ENCODE results near the gene ARL4C. TPM values are rescaled to one million over a fixed set of nuclear protein-coding genes. Genes with fewer than 3 reads are reported as not detected.

The ARL4C gene
- total and polyA plus RNA-seq, 4 donors = 1.4 to 2.8 (median 2.1) TPM

DNA sequence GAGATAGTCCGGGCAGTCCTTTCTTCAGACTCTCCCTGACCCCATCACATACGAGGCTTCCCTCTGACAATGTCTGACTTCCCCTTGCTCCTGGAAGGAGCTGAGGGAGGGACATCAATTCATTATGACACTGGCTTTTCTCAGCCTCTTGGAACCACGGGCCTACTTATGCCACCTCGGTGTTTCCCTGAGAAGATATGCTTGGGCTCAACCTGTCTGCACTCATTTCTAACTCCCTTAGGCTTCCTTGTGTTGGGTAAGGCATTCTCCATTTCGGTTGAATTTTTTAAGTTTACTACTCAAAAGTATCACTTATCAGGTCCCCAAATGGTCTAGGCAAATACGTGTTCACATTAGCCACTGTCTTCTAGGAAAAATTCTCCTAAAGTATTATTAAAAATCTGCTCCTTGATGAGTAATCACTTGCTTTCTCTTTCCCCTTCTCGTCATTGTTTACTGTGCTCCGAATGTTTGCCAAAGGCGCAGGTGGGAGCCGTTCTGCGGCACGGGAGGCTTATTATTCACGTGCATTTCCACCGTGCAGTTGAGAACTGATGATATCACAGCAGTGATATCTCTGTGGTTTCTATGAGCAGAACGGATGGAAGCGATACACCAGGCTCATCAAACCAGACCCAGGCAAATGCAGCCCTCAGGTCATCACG is 33.1 kb downstream of the ARL4C start (continued):
- TF ChIP-seq, protein P1, sequence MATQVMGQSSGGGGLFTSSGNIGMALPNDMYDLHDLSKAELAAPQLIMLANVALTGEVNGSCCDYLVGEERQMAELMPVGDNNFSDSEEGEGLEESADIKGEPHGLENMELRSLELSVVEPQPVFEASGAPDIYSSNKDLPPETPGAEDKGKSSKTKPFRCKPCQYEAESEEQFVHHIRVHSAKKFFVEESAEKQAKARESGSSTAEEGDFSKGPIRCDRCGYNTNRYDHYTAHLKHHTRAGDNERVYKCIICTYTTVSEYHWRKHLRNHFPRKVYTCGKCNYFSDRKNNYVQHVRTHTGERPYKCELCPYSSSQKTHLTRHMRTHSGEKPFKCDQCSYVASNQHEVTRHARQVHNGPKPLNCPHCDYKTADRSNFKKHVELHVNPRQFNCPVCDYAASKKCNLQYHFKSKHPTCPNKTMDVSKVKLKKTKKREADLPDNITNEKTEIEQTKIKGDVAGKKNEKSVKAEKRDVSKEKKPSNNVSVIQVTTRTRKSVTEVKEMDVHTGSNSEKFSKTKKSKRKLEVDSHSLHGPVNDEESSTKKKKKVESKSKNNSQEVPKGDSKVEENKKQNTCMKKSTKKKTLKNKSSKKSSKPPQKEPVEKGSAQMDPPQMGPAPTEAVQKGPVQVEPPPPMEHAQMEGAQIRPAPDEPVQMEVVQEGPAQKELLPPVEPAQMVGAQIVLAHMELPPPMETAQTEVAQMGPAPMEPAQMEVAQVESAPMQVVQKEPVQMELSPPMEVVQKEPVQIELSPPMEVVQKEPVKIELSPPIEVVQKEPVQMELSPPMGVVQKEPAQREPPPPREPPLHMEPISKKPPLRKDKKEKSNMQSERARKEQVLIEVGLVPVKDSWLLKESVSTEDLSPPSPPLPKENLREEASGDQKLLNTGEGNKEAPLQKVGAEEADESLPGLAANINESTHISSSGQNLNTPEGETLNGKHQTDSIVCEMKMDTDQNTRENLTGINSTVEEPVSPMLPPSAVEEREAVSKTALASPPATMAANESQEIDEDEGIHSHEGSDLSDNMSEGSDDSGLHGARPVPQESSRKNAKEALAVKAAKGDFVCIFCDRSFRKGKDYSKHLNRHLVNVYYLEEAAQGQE (IDR thresholded peaks at IDR 0.05) = no peak
- TF ChIP-seq FOXA2 (IDR thresholded peaks at IDR 0.05) (no peak), HNF4G (IDR thresholded peaks at IDR 0.05) (no peak), HNF4A (conservative IDR thresholded peaks at IDR 0.05) (no peak)
- TF ChIP-seq, protein P2, sequence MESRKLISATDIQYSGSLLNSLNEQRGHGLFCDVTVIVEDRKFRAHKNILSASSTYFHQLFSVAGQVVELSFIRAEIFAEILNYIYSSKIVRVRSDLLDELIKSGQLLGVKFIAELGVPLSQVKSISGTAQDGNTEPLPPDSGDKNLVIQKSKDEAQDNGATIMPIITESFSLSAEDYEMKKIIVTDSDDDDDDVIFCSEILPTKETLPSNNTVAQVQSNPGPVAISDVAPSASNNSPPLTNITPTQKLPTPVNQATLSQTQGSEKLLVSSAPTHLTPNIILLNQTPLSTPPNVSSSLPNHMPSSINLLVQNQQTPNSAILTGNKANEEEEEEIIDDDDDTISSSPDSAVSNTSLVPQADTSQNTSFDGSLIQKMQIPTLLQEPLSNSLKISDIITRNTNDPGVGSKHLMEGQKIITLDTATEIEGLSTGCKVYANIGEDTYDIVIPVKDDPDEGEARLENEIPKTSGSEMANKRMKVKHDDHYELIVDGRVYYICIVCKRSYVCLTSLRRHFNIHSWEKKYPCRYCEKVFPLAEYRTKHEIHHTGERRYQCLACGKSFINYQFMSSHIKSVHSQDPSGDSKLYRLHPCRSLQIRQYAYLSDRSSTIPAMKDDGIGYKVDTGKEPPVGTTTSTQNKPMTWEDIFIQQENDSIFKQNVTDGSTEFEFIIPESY (IDR thresholded peaks at IDR 0.05) = no peak

DNA sequence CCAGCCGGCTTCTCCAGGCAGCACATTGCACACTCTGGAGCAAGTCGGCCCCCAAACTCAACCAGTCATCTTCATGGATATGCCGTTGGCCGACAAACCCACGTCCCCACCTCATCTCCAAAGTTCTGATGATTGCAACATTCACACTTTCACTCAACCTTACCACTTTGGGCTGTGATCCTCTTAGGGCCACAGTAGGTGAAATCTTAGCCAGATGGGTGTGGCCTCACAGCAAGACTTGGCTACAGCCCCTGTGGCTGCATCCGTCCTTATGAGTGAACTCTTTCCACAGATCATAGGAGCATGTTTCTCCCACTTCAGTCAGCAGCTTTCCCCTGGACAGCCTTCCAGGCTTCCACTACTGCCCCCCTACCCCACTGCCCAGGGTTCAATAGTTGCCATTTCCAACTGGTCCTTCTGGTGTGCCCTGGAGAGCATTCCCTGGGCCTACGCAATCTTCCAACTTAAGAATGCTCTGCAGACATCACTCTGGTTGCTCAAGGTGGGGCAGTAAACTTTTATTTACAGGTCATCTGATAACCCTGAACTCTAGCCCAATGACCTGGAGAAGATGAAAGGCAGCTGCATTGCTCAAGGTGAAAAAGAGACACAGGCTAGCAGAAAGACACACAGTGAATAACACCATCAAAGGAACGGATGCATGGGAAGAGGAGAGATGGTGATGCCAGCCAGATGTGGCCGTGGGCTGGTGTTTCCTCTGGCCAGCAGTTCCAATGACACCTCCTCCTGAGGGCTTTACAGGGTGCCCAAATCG is 34.5 kb downstream of the ARL4C start:
- Histone ChIP-seq H3K36me3 (ENCODE audit: control insufficient read depth in 4 of 4, insufficient read depth in 3 of 4, low read depth in 1 of 4, low read length in 3 of 4) (no peaks in the 10 kb centered on the region), H3K4me1 (ENCODE audit: control insufficient read depth in 4 of 4, insufficient read depth in 4 of 4, low read length in 3 of 4) (no peaks in the 10 kb centered on the region), H3K27me3 (ENCODE audit: control insufficient read depth in 4 of 4, insufficient read depth in 4 of 4, low read length in 3 of 4) (no peaks in the 10 kb centered on the region), H3K27ac (ENCODE audit: low read depth in 1 of 2, low read length in 2 of 2) (no peak overlapping the region), H3K9me3 (ENCODE audit: control insufficient read depth in 4 of 4, low read length in 3 of 4) (no peaks in the 10 kb centered on the region), H3K4me3 (ENCODE audit: low read depth in 1 of 3, low read length in 3 of 3) (no peak overlapping the region), H3K9ac (ENCODE audit: low read depth in 1 of 2, low read length in 2 of 2) (no peak overlapping the region)
- TF ChIP-seq, protein P3, sequence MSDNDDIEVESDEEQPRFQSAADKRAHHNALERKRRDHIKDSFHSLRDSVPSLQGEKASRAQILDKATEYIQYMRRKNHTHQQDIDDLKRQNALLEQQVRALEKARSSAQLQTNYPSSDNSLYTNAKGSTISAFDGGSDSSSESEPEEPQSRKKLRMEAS (IDR thresholded peaks at IDR 0.05) = no peak
- no peak for DNase-seq (ENCODE audit: low spot score)
- 82% methylated on average over 10 of the region's 10 CpGs for WGBS

DNA sequence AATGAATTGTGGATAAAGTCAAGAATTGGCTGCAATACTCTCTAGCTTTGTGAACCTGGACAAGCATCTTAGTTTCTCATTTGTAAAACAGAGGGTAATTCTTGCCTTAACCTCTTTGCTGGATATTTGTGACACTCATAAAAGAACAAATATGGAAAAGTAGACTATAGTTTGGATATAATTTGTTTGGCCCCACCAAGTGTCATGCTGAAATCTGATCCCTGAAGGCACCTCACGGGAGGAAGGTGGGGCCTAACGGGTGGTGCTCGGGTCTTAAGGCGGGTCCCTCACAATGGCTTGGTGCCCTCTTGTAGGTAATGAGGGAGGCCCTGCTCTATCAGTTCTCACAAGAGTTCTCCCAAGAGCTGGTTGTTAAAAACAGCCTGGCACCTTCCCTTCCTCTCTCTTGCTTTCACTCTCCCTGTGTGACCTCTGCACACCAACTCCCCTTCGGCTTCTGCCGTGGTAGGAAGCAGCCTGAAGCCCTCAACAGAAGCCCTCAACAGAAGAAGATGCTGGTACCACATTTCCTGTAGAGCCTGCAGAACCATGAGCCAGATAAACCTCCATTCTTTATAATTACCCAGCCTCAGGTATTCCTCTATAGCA is 37.4 kb downstream of the ARL4C start:
- Histone ChIP-seq H3K4me1 (ENCODE audit: control insufficient read depth in 4 of 4, insufficient read depth in 4 of 4, low read length in 3 of 4) (no peaks in the 10 kb centered on the region), H3K9me3 (ENCODE audit: control insufficient read depth in 4 of 4, low read length in 3 of 4) (no peaks in the 10 kb centered on the region), H3K27me3 (ENCODE audit: control insufficient read depth in 4 of 4, insufficient read depth in 4 of 4, low read length in 3 of 4) (no peaks in the 10 kb centered on the region), H3K27ac (ENCODE audit: low read depth in 1 of 2, low read length in 2 of 2) (no peak overlapping the region), H3K4me3 (ENCODE audit: low read depth in 1 of 3, low read length in 3 of 3) (no peak overlapping the region), H3K9ac (ENCODE audit: low read depth in 1 of 2, low read length in 2 of 2) (no peak overlapping the region), H3K36me3 (ENCODE audit: control insufficient read depth in 4 of 4, insufficient read depth in 3 of 4, low read depth in 1 of 4, low read length in 3 of 4) (no peaks in the 10 kb centered on the region)
- no peak for DNase-seq (ENCODE audit: low spot score)
- 82% methylated on average over 6 of the region's 6 CpGs for WGBS
- TF ChIP-seq EGR1 (IDR thresholded peaks at IDR 0.05; ENCODE audit: low read depth in 2 of 2) (no peak), JUND (IDR thresholded peaks at IDR 0.05) (no peak), TAF1 (conservative IDR thresholded peaks at IDR 0.05) (no peak), SP1 (IDR thresholded peaks at IDR 0.05) (no peak), YY1 (IDR thresholded peaks at IDR 0.05) (no peak), FOXA1 (IDR thresholded peaks at IDR 0.05) (no peak), FOXA2 (IDR thresholded peaks at IDR 0.05) (no peak)
- TF ChIP-seq, protein P1 (IDR thresholded peaks at IDR 0.05) = no peak
- TF ChIP-seq, protein P2 (IDR thresholded peaks at IDR 0.05) = no peak
- TF ChIP-seq, protein P3 (IDR thresholded peaks at IDR 0.05) = no peak
- TF ChIP-seq, protein P4, sequence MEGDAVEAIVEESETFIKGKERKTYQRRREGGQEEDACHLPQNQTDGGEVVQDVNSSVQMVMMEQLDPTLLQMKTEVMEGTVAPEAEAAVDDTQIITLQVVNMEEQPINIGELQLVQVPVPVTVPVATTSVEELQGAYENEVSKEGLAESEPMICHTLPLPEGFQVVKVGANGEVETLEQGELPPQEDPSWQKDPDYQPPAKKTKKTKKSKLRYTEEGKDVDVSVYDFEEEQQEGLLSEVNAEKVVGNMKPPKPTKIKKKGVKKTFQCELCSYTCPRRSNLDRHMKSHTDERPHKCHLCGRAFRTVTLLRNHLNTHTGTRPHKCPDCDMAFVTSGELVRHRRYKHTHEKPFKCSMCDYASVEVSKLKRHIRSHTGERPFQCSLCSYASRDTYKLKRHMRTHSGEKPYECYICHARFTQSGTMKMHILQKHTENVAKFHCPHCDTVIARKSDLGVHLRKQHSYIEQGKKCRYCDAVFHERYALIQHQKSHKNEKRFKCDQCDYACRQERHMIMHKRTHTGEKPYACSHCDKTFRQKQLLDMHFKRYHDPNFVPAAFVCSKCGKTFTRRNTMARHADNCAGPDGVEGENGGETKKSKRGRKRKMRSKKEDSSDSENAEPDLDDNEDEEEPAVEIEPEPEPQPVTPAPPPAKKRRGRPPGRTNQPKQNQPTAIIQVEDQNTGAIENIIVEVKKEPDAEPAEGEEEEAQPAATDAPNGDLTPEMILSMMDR (IDR thresholded peaks at IDR 0.05; ENCODE audit: low read depth, low read length, missing input control) = no peak

Measured in liver (tissue), 9 donors.